ENCODE results near the gene CHDH. TPM values are rescaled to one million over a fixed set of nuclear protein-coding genes. Genes with fewer than 3 reads are reported as not detected.

CHDH gene
- total and polyA plus RNA-seq, 2 experiments from 2014 or later, result 2.3 to 6.6 TPM

DNA sequence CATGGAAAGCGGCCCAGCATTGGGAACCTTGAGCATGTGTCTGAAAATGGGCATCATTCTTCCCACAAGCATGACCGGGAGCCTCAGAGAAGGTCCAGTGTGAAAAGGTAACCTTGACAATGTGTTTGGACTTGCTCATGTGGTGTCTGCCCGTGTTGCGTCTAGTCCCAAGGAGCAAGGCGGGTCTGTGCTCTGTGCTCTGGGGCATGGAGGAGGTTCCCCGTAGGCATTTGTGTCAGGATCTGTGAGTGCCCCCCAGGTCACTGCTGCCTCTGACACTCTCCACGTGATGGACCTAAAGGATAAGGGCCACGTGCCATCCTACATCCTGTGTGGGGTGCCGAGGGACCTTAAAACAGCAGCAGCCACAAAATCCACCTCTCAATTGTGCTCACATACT is 44.9 kb downstream of the CHDH start:
- peaks cover 3% of the 10 kb centered on the region for H3K27me3 Mint-ChIP-seq (ENCODE audit: insufficient read depth, low read depth, poor library complexity)
- Histone ChIP-seq H3K4me1 (ENCODE audit: insufficient read depth) (no peaks in the 10 kb centered on the region), H3K36me3 (ENCODE audit: insufficient read depth) (no peaks in the 10 kb centered on the region), H3K27ac (ENCODE audit: low read depth) (no peak overlapping the region), H3K27me3 (ENCODE audit: insufficient read depth) (no peaks in the 10 kb centered on the region), H3F3A (replicated peaks; ENCODE audit: low read depth) (no peaks in the 10 kb centered on the region), H3K9me2 (ENCODE audit: insufficient read depth) (no peaks in the 10 kb centered on the region), H3K4me3 (no peak overlapping the region), H3K4me2 (no peak overlapping the region), H4K20me1 (replicated peaks; ENCODE audit: insufficient read depth) (no peaks in the 10 kb centered on the region), H2AFZ (no peak overlapping the region), H3K79me2 (replicated peaks; ENCODE audit: insufficient read depth) (no peaks in the 10 kb centered on the region)
- TF ChIP-seq ZNF114 (CRISPR knock-in tag; IDR thresholded peaks at IDR 0.05), result no peak
- TF ChIP-seq, protein P1, sequence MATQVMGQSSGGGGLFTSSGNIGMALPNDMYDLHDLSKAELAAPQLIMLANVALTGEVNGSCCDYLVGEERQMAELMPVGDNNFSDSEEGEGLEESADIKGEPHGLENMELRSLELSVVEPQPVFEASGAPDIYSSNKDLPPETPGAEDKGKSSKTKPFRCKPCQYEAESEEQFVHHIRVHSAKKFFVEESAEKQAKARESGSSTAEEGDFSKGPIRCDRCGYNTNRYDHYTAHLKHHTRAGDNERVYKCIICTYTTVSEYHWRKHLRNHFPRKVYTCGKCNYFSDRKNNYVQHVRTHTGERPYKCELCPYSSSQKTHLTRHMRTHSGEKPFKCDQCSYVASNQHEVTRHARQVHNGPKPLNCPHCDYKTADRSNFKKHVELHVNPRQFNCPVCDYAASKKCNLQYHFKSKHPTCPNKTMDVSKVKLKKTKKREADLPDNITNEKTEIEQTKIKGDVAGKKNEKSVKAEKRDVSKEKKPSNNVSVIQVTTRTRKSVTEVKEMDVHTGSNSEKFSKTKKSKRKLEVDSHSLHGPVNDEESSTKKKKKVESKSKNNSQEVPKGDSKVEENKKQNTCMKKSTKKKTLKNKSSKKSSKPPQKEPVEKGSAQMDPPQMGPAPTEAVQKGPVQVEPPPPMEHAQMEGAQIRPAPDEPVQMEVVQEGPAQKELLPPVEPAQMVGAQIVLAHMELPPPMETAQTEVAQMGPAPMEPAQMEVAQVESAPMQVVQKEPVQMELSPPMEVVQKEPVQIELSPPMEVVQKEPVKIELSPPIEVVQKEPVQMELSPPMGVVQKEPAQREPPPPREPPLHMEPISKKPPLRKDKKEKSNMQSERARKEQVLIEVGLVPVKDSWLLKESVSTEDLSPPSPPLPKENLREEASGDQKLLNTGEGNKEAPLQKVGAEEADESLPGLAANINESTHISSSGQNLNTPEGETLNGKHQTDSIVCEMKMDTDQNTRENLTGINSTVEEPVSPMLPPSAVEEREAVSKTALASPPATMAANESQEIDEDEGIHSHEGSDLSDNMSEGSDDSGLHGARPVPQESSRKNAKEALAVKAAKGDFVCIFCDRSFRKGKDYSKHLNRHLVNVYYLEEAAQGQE (IDR thresholded peaks at IDR 0.05; ENCODE audit: unreplicated experiment), result no peak
- no peak for TF ChIP-seq NANOG (IDR thresholded peaks at IDR 0.05; ENCODE audit: borderline replicate concordance)
- TF ChIP-seq CREB1 (CRISPR knock-in tag; IDR thresholded peaks at IDR 0.05; ENCODE audit: low read depth), result no peak
- no peak for TF ChIP-seq STAT1 (IDR thresholded peaks at IDR 0.05; ENCODE audit: unreplicated experiment)
- no peak for TF ChIP-seq EZH2phosphoT487 (IDR thresholded peaks at IDR 0.05; ENCODE audit: unreplicated experiment)
- TF ChIP-seq, protein P2, sequence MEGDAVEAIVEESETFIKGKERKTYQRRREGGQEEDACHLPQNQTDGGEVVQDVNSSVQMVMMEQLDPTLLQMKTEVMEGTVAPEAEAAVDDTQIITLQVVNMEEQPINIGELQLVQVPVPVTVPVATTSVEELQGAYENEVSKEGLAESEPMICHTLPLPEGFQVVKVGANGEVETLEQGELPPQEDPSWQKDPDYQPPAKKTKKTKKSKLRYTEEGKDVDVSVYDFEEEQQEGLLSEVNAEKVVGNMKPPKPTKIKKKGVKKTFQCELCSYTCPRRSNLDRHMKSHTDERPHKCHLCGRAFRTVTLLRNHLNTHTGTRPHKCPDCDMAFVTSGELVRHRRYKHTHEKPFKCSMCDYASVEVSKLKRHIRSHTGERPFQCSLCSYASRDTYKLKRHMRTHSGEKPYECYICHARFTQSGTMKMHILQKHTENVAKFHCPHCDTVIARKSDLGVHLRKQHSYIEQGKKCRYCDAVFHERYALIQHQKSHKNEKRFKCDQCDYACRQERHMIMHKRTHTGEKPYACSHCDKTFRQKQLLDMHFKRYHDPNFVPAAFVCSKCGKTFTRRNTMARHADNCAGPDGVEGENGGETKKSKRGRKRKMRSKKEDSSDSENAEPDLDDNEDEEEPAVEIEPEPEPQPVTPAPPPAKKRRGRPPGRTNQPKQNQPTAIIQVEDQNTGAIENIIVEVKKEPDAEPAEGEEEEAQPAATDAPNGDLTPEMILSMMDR (conservative IDR thresholded peaks at IDR 0.05; ENCODE audit: low read depth in 2 of 2), result no peak
- TF ChIP-seq EZH2 (IDR thresholded peaks at IDR 0.05; ENCODE audit: low read depth, unreplicated experiment), result no peak
- TF ChIP-seq, protein P3, sequence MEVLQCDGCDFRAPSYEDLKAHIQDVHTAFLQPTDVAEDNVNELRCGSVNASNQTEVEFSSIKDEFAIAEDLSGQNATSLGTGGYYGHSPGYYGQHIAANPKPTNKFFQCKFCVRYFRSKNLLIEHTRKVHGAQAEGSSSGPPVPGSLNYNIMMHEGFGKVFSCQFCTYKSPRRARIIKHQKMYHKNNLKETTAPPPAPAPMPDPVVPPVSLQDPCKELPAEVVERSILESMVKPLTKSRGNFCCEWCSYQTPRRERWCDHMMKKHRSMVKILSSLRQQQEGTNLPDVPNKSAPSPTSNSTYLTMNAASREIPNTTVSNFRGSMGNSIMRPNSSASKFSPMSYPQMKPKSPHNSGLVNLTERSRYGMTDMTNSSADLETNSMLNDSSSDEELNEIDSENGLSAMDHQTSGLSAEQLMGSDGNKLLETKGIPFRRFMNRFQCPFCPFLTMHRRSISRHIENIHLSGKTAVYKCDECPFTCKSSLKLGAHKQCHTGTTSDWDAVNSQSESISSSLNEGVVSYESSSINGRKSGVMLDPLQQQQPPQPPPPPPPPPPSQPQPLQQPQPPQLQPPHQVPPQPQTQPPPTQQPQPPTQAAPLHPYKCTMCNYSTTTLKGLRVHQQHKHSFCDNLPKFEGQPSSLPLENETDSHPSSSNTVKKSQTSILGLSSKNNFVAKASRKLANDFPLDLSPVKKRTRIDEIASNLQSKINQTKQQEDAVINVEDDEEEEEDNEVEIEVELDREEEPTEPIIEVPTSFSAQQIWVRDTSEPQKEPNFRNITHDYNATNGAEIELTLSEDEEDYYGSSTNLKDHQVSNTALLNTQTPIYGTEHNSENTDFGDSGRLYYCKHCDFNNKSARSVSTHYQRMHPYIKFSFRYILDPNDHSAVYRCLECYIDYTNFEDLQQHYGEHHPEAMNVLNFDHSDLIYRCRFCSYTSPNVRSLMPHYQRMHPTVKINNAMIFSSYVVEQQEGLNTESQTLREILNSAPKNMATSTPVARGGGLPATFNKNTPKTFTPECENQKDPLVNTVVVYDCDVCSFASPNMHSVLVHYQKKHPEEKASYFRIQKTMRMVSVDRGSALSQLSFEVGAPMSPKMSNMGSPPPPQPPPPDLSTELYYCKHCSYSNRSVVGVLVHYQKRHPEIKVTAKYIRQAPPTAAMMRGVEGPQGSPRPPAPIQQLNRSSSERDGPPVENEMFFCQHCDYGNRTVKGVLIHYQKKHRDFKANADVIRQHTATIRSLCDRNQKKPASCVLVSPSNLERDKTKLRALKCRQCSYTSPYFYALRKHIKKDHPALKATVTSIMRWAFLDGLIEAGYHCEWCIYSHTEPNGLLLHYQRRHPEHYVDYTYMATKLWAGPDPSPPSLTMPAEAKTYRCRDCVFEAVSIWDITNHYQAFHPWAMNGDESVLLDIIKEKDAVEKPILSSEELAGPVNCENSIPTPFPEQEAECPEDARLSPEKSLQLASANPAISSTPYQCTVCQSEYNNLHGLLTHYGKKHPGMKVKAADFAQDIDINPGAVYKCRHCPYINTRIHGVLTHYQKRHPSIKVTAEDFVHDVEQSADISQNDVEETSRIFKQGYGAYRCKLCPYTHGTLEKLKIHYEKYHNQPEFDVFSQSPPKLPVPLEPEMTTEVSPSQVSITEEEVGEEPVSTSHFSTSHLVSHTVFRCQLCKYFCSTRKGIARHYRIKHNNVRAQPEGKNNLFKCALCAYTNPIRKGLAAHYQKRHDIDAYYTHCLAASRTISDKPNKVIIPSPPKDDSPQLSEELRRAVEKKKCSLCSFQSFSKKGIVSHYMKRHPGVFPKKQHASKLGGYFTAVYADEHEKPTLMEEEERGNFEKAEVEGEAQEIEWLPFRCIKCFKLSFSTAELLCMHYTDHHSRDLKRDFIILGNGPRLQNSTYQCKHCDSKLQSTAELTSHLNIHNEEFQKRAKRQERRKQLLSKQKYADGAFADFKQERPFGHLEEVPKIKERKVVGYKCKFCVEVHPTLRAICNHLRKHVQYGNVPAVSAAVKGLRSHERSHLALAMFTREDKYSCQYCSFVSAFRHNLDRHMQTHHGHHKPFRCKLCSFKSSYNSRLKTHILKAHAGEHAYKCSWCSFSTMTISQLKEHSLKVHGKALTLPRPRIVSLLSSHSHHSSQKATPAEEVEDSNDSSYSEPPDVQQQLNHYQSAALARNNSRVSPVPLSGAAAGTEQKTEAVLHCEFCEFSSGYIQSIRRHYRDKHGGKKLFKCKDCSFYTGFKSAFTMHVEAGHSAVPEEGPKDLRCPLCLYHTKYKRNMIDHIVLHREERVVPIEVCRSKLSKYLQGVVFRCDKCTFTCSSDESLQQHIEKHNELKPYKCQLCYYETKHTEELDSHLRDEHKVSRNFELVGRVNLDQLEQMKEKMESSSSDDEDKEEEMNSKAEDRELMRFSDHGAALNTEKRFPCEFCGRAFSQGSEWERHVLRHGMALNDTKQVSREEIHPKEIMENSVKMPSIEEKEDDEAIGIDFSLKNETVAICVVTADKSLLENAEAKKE (CRISPR knock-in tag; IDR thresholded peaks at IDR 0.05), result no peak
- no peak for TF ChIP-seq POLR2AphosphoS5 (IDR thresholded peaks at IDR 0.05; ENCODE audit: low read depth)
- TF ChIP-seq, protein P4, sequence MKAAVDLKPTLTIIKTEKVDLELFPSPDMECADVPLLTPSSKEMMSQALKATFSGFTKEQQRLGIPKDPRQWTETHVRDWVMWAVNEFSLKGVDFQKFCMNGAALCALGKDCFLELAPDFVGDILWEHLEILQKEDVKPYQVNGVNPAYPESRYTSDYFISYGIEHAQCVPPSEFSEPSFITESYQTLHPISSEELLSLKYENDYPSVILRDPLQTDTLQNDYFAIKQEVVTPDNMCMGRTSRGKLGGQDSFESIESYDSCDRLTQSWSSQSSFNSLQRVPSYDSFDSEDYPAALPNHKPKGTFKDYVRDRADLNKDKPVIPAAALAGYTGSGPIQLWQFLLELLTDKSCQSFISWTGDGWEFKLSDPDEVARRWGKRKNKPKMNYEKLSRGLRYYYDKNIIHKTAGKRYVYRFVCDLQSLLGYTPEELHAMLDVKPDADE (IDR thresholded peaks at IDR 0.05), result no peak
- no peak for TF ChIP-seq ZNF331 (CRISPR knock-in tag; IDR thresholded peaks at IDR 0.05; ENCODE audit: low read depth)
- TF ChIP-seq JUNB (IDR thresholded peaks at IDR 0.05; ENCODE audit: unreplicated experiment), result no peak
- no peaks in the 10 kb centered on the region for H3K36me3 Mint-ChIP-seq (ENCODE audit: low read depth)
- H3K27ac Mint-ChIP-seq, result no peak overlapping the region
- no peaks in the 10 kb centered on the region for H3K9me3 Mint-ChIP-seq
- H3K4me1 Mint-ChIP-seq, result peaks cover 16% of the 10 kb centered on the region
- DNase-seq (ENCODE audit: low spot score) (no peak), ATAC-seq (no peak)
- H3K4me3 Mint-ChIP-seq, result no peak overlapping the region
